GM18499 (cell line): ENCODE results near the gene HSPB9.
A peak's percentile ranks its signal among the peaks of the same experiment; 100 is the strongest.

Source experiments
- ATAC-seq: cut with Tn5 transposase; IDR thresholded peaks from one replicate; pipeline ENCODE4 v1.9.1; 2021; ENCODE audit warnings: moderate number of reproducible peaks; ENCODE audit not compliant: insufficient read depth, unreplicated experiment

HSPB9 gene

DNA sequence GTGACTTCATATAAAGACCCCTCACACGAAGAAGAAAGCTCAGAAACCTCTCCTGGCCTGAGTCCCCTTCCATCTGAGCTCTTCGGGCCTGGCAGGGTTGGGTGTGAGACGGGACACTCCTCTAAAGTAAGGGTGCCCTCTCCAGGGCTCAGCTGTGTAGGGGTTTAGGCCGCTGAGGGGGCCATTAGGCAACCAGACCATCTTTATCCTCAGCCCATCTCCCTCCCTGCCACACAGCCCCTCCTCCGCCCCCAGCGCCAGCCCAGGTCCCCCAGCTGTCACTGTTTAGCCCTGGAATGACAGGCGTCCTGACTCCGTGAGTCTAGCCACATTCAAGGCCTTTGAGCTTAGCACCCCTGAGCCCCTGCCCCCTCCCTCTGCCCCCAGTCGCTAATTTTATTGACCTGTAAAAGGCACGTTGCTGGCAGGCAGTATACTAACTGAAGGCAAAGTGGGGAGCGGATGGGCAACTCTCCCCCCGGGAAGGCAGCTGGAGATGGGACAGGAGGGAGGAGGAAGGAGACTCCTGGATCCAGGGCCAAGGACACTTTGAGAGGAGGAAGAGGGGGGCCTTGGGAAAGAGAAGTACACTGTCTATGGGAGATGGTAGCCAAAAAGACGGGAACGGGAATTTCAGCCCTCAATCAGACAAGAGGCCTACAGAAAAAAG is 23.7 kb upstream of the HSPB9 start:
- ATAC-seq = no peak

DNA sequence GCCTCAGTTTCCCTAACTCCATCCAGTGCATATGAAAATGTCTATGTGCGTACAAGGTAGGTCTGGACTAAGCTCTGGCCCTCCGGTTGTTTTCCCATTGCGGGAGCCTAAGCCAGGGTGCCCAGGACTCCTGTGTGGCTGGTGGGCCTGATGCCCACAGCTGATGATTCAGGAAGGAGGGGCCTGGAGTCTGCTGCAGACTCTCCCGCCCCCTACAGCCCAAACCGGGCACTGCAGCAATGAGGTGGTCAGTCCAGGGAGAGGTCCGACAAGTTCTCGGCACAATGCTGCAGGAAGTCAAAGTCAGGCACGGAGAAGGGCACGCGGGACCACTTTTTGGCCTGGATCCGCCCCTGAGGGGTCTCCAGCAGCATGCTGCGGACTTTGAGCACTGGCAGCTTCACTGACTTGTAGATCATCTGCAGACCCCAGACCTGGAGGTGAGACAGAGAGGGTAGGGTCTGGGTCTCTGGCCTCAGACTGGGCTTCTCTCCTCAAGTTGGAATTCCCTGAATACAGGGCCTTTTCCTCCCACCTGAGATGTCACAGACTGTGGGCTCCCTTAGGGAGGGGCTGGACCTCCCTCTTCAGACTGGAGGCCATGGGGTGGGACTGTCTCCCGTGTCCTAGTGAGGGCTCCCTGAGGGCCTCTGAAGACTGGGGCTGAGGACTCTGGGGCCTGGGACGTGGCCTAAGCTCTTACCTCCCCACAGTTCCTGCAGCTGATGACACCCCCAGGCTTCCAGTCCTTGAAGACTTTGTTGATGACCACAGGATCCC is 20.9 kb upstream of the HSPB9 start:
- no peak for ATAC-seq

DNA sequence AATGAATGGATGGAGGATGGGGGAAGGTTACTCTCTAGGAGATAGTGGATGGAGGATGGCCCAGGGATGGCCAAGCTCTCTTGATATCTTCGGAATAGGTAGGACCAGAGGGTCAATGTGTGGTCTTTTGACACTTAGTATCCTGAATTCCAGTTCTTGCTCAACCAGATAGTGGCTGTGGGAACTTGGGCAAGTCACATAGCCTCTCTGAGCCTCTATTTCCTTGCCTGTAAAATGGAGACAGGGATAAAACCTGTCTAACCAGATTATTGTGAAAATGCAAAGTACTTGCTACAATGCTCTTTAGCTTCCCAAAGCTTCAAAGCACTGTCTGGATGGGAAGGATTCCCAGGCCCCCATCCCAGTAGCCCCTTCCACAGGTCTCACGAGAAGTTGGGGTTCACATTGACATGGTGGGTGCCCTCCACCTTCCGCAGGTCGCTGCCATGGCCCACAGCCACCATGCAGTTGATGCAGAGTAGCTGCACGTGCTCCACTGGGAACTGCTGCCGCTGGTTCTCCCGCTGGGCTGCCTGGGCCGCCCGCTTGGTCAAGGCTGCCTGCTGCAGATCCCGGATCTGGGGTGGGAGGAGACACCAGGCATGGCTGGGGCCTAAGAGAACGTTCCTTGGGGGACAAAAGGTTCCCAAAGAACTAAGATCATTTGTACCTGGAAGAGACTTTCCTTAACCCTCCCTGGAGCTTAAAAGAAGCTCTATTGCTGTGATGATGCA is 19.2 kb upstream of the HSPB9 start:
- no peak for ATAC-seq

DNA sequence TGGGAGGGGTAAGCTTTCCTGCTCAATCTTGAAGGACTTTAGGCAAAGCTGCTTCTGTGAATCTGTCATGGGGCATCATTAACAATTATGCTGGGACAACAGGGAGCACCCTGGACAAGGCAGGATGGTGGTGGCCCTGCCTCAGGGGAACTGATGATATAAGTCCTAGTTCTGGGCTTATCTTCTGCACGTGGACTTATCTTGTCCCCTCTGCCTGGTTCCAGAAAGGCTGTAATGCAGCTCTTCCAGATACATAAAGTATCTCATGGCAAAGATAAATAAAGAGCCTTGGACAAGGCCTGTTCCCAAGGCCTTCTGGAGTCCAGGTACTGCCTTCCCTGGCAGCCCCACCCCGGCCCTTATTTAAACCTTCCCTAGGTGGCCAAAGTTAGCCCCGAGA is 18.3 kb upstream of the HSPB9 start:
- no peak for ATAC-seq

DNA sequence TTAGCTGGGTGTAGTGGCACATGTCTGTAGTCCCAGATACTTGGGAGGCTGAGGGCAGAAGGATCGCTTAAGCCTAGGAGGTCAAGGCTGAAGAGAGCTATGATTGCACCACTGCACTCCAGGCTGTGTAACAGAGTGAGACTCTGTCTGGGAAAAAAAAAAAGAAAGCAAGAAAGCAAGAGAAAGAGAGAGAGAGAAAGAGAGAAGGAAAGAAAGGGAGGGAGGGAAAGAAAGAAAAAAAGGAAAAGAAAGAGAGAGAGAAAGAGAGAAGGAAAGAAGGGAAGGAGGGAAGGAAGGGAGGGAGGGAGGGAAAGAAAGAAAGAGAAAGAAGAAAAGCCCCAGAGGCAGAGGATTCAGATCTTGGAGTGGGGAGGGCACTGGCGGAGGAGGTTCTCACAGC is 16.6 kb upstream of the HSPB9 start:
- ATAC-seq = no peak

DNA sequence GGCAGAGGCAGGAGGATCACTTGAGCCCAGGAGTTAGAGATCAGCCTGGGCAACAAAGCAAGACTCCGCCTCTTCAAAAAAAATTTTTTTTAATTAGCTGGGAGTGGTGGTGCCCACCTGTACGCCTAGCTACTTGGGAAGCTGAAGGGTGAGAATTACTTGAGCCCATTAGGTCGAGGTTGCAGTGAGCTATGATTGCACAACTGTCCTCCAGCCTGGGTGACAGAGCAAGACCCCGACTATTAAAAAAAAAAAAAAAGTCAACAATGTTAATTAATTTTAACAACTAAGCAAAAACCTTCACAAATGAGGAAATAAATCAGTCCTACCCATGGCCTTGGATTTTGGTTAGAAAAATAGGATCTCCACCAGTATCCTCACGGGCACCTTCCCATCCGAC is 15.5 kb upstream of the HSPB9 start:
- no peak for ATAC-seq

DNA sequence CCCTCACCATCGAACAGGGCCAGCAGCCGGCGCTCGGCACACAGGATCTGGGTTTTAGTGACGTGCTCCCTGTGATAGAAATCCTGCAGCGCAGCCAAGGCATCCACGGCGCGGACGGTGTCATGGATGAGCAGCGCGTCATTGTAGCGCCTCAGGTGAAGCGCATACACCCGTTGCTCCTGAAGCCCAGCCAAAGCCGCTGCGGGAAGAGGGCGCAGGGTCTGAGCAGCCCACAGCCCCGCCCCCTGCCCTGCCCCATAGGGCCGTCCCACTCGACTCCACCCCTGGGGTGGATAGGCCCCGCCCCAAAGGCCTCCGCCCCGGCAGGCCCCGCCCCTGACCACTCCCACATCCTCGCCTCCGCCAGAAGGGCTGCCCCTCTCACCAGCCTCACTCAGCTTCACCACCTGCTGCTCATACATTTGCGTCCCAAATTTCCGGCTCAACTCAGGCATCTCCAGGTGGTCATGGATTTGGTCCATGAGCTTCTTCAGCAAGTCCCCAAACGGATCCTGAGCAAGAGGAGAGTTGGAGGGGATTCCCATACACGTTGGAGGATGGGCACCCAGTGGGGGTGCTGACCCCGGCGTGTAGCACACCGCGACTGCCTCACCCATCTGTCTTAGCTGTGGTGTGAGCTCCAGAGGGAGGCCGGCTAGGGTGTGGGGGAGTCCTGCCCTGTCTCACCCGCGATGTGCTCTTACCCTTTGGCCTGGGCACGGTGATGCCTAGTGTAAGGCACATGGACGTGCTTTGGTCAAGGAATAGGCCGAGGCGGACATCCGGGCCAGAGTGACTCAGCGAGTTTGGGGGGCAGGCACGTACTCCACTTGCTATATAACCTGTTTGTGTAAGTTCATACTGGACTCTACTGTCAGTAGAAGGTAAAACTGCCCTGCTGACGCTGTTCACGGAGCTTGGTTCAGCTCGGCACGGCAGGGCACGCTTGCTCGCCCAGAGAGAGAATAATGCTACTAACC is 14.7 kb upstream of the HSPB9 start:
- ATAC-seq = no peak

DNA sequence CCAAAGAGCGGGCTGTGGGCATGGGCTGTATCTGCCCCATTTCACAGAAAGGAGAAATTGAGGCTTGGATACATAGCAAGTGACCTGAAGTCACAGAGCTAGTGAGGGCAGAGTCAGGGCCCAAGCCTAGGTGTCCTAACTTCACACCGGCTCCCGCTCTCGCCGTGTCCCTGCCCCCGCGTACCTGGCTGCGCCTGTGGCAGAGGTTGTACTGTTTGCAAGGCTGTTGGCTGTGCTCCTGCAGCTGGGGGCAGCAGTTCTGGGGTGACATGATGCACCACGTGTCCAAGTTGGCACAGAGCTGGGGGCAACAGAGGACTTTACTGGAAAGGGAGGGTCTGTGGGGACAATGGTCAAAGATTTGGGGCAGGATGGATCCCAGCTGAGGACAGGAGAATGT is 13.5 kb upstream of the HSPB9 start:
- ATAC-seq = no peak

DNA sequence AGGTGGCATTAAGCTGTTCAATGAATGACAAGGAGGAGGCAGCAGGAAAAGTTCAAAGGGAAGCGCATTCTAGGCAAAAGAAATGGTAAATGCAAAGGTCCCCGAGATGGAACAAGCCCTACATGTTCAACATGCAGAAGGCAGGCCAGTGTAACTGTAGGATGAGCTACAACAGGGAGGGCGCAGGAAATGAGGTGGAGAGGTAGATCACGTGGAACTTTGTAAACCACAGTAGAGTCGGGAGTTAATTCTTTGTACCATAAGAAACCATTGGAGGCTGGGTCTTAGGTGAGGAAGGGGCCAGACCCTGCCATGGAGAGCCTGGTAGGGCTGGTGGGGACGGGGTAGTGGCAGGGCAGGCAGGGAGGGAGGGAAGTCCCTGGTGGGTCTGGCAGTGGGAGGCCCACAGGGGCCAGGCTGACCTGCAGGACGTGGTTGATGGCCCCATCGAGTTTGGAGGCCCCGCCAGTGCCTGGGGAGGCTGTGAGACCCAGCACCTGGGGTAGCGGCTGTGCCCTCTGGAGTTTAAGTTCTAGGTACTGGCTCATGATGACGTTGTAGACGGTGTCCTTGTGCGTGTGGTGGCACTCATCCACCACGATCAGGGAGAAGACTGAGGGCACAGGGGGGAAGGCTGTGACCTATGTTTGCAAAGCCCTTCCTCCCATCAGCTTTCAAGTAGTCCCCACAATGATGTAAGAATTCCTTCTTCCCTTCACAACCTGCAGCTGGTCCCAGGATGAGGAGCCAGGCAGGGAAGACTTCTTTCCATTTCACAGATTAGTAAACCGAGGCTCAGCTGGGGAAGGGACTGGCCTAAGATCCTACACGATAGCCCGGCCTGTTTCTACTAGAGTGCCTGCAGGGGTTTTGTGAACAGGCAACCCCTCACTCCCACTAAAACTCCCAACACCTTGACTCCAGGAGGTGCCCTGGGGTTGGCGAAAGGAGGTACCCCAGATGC is 12.0 kb upstream of the HSPB9 start:
- ATAC-seq = no peak

DNA sequence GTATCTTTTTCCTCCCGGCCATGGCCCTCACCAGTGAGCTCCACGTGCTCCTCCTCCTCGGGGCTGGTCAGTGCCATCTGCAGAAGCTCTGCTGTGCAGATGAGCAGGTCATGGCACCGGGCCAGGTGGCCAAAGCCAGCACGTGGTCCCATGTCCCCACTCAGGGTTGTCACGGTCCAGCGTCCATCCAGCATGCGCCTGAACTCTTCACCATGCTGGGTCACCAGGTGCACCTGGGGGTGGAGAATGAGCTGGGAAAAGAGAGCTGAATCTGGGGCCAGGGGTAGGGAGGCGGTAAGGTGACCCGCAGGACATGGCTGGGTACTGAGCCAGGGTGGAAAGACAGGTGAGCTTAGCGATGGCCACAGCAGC is 11.4 kb upstream of the HSPB9 start:
- ATAC-seq = no peak

DNA sequence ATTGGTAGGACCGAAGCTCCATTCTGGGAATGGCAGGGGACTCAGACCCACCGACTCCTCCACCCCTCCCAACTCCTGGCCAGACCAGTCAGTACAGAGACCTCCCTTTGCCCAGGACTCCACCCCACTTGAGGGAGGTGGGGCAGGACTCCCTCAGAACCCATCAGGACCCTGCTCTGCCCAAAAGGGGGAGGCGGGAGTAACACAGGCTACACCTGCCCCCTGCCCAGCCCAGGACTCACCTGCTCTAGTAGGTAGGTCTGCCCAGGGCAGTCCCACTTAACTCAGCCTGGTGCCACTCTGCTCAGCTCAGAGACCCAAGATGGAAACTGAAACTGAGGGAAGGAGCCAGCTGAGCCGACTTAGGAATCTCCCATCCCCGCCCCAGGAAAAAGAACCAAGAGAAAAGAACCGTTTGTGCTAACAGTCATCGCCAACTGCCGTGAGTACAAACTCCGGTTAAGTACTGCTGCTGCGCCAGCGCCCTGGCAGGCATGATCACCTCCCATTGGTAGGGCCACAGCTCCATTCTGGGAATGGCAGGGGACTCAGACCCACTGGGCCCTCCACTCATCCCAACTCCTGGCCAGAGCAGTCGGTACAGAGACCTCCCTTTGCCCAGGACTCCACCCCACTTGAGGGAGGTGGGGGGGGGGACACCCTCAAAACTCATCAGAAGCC is 10.6 kb upstream of the HSPB9 start:
- peak; percentile 3 for ATAC-seq

DNA sequence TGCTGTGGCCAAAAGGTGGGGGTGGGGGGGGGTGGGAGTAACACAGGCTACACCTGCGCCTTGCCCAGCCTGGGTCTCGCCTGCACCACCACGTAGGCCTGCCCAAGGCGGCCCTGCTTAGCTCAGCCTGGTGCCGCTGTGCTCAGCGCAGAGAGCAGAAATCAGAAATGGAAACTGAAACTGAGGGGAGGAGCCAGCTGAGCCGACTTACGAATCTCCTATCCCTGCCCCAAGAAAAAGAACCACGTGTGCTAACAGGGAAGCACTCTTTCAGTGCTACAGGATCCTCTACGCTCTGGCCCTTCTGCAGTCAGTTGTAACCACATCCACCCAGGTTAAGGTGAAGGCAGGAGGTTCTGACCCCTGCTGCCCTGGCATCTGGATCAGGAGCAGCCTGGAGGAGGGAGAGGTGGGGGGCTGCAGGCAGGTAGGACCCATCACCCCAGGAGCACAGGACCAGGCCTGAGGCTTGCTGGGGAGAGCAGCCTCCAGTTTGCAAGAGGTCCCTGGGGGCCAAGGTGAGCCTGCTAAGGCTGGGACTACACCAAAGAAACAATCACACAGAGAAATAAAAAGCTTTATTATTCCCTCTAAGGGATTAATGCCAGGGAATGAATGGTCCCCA is 9.9 kb upstream of the HSPB9 start, which contains the start of gene DHX58:
Gene DHX58 (minus strand): TSS at position 163 of the 625 bp plus-strand sequence. CDS start 822 bp downstream, outside the sequence.
- peak; percentile 45 for ATAC-seq

DNA sequence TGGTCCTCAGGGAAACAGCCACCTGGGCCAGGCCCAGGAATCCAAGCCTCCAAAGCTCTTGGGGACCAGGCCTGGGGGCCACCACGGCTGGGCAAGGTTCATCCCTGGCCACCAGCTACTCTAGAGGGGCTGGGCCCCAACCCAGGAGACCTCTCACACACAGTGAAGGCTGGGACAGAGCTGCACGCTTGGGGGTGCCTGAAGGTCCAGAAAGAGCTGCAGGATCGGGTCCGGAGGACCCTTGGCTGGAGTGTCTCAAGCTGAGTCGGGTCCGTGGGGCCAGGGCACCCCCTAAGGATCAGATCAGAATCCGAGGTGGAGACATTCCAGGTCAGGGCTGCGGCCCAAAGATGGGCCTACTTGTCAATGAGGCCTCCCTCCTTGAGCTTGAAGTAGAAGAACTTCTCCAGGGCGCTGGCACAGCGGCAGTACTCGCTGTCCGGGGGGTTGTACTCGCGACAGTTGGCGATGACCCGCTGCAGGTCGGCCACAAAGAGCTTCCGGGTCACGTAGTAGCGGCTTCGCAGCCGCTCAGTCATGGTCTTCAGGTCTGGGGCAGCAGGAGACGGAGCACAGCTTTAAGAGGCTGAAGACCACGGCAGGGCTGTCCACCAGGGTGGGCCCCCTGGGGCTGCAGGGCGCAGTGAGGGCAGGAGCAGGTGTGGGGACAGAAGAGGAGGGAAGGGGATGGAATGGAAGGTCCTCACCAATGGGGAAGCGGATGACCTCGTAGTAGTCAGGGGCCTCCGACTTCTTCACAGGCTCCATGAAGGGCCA is 9.1 kb upstream of the HSPB9 start:
- no peak for ATAC-seq

DNA sequence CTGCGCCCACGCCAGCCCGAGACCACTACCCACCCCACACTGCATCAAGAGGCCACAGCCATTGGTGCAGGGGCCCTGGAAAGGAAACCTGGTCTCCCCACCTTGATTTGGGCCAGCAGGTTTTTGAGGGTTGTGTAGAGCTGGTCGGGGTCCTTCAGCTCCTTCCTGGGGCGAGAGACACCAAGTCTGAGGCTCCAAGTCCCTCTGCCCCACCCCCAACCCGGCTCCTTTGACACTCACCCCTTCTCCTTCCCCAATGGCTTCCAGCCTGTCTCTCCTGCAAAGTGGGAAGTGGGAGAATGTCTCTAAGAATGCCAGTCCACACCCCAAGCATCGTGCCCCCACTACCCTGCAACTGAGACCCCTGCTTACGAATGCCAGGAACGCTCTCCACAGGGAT is 8.5 kb upstream of the HSPB9 start:
- ATAC-seq = no peak

DNA sequence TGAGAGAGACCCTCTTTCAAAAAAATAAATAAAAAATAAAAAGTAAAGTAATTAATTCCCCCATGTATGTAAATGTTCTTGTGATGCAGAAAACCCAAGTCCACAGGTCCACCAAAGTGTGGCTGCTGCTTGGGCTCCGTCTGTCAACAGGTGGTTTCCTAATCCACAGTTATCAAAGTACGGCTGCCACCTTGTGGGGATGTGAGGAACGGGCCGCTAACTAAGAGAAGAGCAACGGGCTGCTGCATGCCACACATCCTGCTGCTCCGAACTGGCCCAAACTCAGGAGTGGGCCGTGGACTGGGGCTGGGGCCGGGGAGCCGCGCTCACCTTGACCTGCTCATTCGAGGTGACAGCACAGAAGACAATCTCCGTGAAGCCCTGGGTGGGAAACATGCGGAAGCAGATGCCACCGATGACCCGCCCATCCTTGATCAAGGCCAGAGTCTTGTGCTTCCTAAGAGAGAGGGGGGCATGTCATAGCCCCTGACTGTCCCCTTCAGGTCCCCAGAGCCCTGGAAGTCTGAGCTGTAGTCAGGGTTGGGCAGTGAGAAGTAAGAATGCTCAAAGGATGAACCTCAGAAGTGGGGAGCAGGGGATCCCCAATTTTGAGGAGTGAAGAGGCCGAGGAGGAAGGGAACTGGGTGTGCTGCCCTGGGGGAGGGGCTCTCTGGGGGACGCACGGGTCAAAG is 5.8 kb upstream of the HSPB9 start:
- no peak for ATAC-seq

DNA sequence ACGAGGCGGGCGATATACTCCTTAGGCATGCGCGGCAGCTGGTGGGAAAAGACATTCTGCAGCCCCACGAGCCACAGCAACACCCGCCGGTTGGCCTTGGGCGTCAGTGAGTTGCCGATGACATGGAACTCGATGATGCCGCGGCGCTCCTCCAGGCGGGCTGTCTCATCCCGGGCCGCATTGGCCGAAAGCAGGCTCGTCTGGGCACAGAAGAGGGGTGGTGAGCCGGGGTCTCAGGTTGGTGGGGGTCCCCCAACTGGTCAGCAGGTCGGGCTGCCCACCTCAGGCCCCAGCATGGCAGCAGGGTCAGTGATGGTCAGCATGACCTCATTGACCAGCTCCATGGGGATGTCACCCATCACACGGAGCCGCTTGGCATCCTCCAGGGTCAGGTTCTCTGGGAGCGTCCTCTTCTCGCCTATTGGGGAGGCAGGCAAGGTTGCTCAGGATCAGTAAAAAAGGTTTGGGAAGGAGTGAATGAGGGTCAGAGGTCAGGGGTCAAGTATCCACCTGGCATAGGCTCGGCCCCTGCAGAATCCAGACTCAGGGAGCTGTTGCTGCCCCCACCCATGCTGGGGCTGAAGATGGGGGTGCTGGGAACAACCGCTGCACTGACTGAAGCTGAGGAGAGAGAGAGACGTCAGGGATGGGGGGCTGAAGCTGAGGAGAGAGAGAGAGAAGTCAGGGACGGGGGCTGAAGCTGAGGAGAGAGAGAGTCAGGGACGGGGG is 5.0 kb upstream of the HSPB9 start:
- ATAC-seq = no peak
